Choroid plexus epithelial cell (primary cell): ENCODE measurements around the gene HLCS.
A peak's percentile ranks its signal among the peaks of the same experiment; 100 is the strongest.

Source experiments
- DNase-seq: peaks from one replicate; pipeline ENCODE4 v3.0.0-alpha.2; 2010; ENCODE audit warnings: low read depth
- H3K4me3 ChIP-seq: 2 replicates; pipeline ENCODE4 v1.5.1; 2011; ENCODE audit warnings: low read depth, mild to moderate bottlenecking, control low read depth, low read length, moderate library complexity
- CTCF ChIP-seq: conservative IDR thresholded peaks from 2 replicates; pipeline ENCODE4 v1.5.1; 2011; ENCODE audit warnings: low read depth, mild to moderate bottlenecking, control low read depth, inconsistent platforms, low read length, moderate library complexity

The HLCS gene

GRCh38 chr21:36909423-36909822, 57.0 kb downstream of the HLCS start:
- TF ChIP-seq CTCF = no peak
- no peak for DNase-seq
- no peak overlapping the region for H3K4me3 ChIP-seq

GRCh38 chr21:36908260-36908908, 58.1 kb downstream of the HLCS start:
- TF ChIP-seq CTCF = peak; percentile 27
- H3K4me3 ChIP-seq = no peak overlapping the region
- DNase-seq = peak; percentile 37

GRCh38 chr21:36904093-36904666, 62.3 kb downstream of the HLCS start:
- no peak overlapping the region for H3K4me3 ChIP-seq
- DNase-seq = no peak
- TF ChIP-seq CTCF = no peak

GRCh38 chr21:36902793-36903192, 63.7 kb downstream of the HLCS start:
- DNase-seq = peak; percentile 47

GRCh38 chr21:36902331-36902730, 64.1 kb downstream of the HLCS start:
- no peak for TF ChIP-seq CTCF
- DNase-seq = no peak
- H3K4me3 ChIP-seq = no peak overlapping the region

More at GRCh38 chr21:36902793-36903192, 63.7 kb downstream of the HLCS start:
- no peak for TF ChIP-seq CTCF
- no peak overlapping the region for H3K4me3 ChIP-seq

GRCh38 chr21:36901575-36901974, 64.9 kb downstream of the HLCS start:
- no peak overlapping the region for H3K4me3 ChIP-seq
- no peak for TF ChIP-seq CTCF
- no peak for DNase-seq

GRCh38 chr21:36893581-36893980, 72.9 kb downstream of the HLCS start:
- no peak overlapping the region for H3K4me3 ChIP-seq
- no peak for DNase-seq
- no peak for TF ChIP-seq CTCF
